ENCODE measurements around the gene ZCCHC8.
A peak's percentile ranks its signal among the peaks of the same experiment; 100 is the strongest.
"Not testable (repeated sequence)": the region's sequence is repeated elsewhere in the genome, so short reads cannot be mapped to it uniquely, and the experiment has no call there.

ZCCHC8 gene

DNA sequence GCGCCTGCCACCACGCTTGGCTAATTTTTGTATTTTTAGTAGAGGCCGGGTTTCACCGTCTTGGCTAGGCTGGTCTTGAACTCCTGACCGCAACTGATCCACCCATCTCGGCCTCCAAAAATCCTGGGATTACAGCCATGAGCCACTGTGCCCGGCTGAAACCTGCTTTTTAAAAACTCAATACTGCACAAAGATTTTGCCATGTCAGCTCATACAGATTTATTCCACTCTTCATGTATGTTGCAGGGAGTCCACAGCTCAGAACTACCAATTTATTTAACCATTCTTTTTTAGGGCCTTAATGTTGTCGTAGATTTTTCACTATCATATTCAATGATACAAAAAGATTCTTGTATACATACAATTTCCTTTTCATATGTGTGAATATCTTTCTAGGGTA lies 20.0 kb downstream of the ZCCHC8 start:
- TF ChIP-seq, protein P1, sequence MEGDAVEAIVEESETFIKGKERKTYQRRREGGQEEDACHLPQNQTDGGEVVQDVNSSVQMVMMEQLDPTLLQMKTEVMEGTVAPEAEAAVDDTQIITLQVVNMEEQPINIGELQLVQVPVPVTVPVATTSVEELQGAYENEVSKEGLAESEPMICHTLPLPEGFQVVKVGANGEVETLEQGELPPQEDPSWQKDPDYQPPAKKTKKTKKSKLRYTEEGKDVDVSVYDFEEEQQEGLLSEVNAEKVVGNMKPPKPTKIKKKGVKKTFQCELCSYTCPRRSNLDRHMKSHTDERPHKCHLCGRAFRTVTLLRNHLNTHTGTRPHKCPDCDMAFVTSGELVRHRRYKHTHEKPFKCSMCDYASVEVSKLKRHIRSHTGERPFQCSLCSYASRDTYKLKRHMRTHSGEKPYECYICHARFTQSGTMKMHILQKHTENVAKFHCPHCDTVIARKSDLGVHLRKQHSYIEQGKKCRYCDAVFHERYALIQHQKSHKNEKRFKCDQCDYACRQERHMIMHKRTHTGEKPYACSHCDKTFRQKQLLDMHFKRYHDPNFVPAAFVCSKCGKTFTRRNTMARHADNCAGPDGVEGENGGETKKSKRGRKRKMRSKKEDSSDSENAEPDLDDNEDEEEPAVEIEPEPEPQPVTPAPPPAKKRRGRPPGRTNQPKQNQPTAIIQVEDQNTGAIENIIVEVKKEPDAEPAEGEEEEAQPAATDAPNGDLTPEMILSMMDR (IDR thresholded peaks at IDR 0.05): no peak
- H3K9me3 ChIP-seq: no peaks in the 10 kb centered on the region
- DNase-seq: no peak
- no peak overlapping the region for H3K27ac ChIP-seq
- H3K36me3 ChIP-seq: peaks cover 68 to 97% (median 77%) of the 10 kb centered on the region in 3 donors
- no peak overlapping the region for H3K4me3 ChIP-seq
- H3K4me1 ChIP-seq: no peaks in the 10 kb centered on the region
- no peaks in the 10 kb centered on the region for H3K27me3 ChIP-seq
- intact Hi-C loops (cut with DNase I; ENCODE audit: low total_unique reads): no loop called here

DNA sequence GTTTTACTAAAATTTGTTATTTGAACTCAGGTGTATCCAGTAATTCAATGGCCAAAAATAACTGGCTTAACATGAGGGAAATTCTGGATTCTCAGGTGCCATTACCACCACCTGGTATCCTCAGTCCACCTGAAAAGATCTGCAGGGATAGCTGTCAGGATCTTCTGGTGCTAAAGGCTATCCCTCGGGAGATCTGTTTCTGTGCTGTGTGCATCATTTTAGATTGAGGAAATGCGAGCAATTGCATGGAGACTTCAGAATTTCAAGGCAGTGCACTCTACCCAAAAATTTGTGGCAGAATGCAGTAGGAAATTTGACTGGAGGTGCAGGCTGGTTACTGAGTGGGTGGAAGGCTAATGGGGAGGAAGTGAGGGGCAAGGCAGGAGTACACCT lies 26.4 kb downstream of the ZCCHC8 start:
- no peak overlapping the region for H3K27ac ChIP-seq
- intact Hi-C loops (cut with DNase I; ENCODE audit: low total_unique reads): no loop called here

DNA sequence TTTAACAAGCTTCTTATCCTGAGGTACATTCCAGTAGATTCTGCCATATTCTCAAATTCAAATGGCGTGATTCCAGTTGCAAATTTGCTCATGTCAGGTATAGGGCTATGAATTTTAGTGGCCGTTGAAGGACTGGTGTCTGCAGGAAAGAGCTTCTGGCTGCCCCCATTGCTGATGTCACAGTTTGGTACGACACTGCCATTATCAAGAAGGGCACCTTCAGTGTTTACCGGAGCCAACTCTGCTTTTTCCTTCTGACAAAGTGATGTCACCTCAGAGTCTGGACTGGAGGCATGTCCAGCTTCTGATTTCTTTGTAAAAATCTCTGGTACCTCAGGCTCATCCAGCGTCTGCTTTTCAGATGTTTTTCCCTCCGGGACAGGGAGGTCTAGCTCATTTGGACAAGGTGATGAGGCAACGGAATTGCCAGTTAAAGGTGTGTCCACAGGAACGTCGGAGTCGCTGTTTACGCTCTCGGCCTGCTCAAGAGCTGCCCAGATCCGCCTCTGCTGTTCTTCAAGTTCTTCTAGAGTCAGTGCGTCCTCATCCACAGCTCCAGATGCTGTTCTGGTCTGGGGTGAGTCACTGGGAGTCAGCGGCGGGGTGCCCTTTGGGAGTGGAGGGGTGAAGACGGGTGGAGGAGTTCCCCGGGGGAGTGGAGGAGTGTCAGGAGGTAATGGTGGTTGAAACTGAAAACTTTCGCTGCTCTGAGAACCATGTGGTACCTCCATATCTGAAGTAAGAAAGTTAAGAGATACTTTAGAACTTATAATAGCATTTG lies 27.0 kb downstream of the ZCCHC8 start:
- intact Hi-C loops (cut with DNase I; ENCODE audit: low total_unique reads): no loop called here
- Histone ChIP-seq H3K27me3 (no peaks in the 10 kb centered on the region), H3K4me3 (no peak overlapping the region), H3K36me3 (peaks cover 42 to 66% (median 63%) of the 10 kb centered on the region in 3 donors), H3K4me1 (peaks cover 0 to 15% (median 9%) of the 10 kb centered on the region in 4 donors), H3K9me3 (no peaks in the 10 kb centered on the region), H3K27ac (no peak overlapping the region)
- TF ChIP-seq, protein P1 (IDR thresholded peaks at IDR 0.05): no peak
- DNase-seq: no peak

More for the DNA sequence above, 26.4 kb downstream of the ZCCHC8 start:
- Histone ChIP-seq H3K9me3 (no peaks in the 10 kb centered on the region), H3K27me3 (no peaks in the 10 kb centered on the region), H3K4me1 (peaks cover 0 to 15% (median 9%) of the 10 kb centered on the region in 4 donors), H3K36me3 (peaks cover 48 to 72% (median 69%) of the 10 kb centered on the region in 3 donors), H3K4me3 (no peak overlapping the region)
- TF ChIP-seq, protein P1 (IDR thresholded peaks at IDR 0.05): no peak
- no peak for DNase-seq

- no peak for DNase-seq
- H3K4me3 ChIP-seq: no peak overlapping the region
These were observed 29.2 kb downstream of the ZCCHC8 start for GRCh38 chr12:122471324-122472226.

DNA sequence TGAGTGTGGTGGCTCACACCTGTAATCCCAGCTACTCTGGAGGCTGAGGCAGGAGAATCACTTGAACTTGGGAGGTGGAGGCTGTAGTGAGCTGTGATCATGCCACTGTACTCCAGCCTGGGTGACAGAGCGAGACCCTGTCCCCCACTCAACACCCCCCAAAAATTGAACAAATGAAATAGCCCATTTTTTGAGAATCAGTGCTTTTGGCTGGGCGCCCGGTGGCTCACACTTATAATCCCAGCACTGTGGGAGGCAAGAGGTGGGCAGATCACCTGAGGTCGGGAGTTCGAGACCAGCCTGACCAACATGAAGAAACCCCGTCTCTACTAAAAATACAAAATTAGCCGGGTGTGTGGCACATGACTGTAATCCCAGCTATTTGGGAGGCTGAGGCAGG lies 30.2 kb downstream of the ZCCHC8 start:
- intact Hi-C loops (cut with DNase I; ENCODE audit: low total_unique reads): not testable (repeated sequence)
- H3K27ac ChIP-seq: peak overlapping the region; percentile 58 to 60
- peaks cover 14 to 34% (median 33%) of the 10 kb centered on the region in 3 donors for H3K36me3 ChIP-seq

More at GRCh38 chr12:122471324-122472226, 29.2 kb downstream of the ZCCHC8 start:
- H3K27ac ChIP-seq: peak overlapping the region; percentile 58 to 60
- TF ChIP-seq, protein P1 (IDR thresholded peaks at IDR 0.05): peak; percentile 81 to 83
- H3K9me3 ChIP-seq: no peaks in the 10 kb centered on the region
- intact Hi-C loops (cut with DNase I; ENCODE audit: low total_unique reads): no loop called here
- peaks cover 0 to 15% (median 9%) of the 10 kb centered on the region in 4 donors for H3K4me1 ChIP-seq
- no peaks in the 10 kb centered on the region for H3K27me3 ChIP-seq
- H3K36me3 ChIP-seq: peaks cover 24 to 44% (median 43%) of the 10 kb centered on the region in 3 donors

GRCh38 chr12:122469856-122470255 lies 30.9 kb downstream of the ZCCHC8 start:
- intact Hi-C loops (cut with DNase I; ENCODE audit: low total_unique reads); H3K27ac ChIP-seq; H3K27me3 ChIP-seq; H3K9me3 ChIP-seq; DNase-seq; H3K4me3 ChIP-seq: not testable (repeated sequence)
- H3K4me1 ChIP-seq: peaks cover 0 to 16% (median 9%) of the 10 kb centered on the region in 4 donors
- peaks cover 7 to 27% (median 26%) of the 10 kb centered on the region in 3 donors for H3K36me3 ChIP-seq

More for the DNA sequence above, 30.2 kb downstream of the ZCCHC8 start:
- DNase-seq, H3K27me3 ChIP-seq, H3K4me3 ChIP-seq, H3K9me3 ChIP-seq: not testable (repeated sequence)
- H3K4me1 ChIP-seq: peaks cover 0 to 15% (median 9%) of the 10 kb centered on the region in 4 donors
